Suprapubic skin (tissue), 4 donors: ENCODE measurements around the gene ODAD4. TPM values are rescaled to one million over a fixed set of nuclear protein-coding genes. Genes with fewer than 3 reads are reported as not detected.

ENCODE experiments used
- DNase-seq, 2 donors: peaks; one replicate each; pipeline ENCODE4 v3.0.0-alpha.2; 2019; ENCODE audit warnings: low spot score in 2 of 2
- H3K27ac ChIP-seq: fragments of 200-600 bp; sonication (generic); one replicate; pipeline ENCODE4 v1.5.1; 2019
- H3K27me3 ChIP-seq: fragments of 200-600 bp; sonication (generic); one replicate; pipeline ENCODE4 v1.5.1; 2019
- H3K36me3 ChIP-seq: fragments of 200-600 bp; sonication (generic); one replicate; pipeline ENCODE4 v1.5.1; 2019
- H3K4me1 ChIP-seq: fragments of 200-600 bp; sonication (generic); one replicate; pipeline ENCODE4 v1.5.1; 2019
- H3K4me3 ChIP-seq: fragments of 200-600 bp; sonication (generic); one replicate; pipeline ENCODE4 v1.5.1; 2019; ENCODE audit warnings: mild to moderate bottlenecking
- H3K9me3 ChIP-seq: fragments of 200-600 bp; sonication (generic); one replicate; pipeline ENCODE4 v1.5.1; 2019
- EP300 ChIP-seq: sonication (generic); formaldehyde crosslinking; IDR thresholded peaks from one replicate; pipeline ENCODE4 v1.6.1; 2017; ENCODE audit warnings: antibody characterized with exemption
- POLR2A ChIP-seq, 2 donors: fragments of 450-650 bp; IDR thresholded peaks; one replicate each; pipeline ENCODE4 v1.6.1; 2017; ENCODE audit warnings: antibody characterized with exemption in 2 of 2, mild to moderate bottlenecking in 2 of 2, moderate library complexity in 2 of 2
- POLR2AphosphoS5 ChIP-seq, 3 donors: sonication (generic); formaldehyde crosslinking; IDR thresholded peaks; one replicate each; pipeline ENCODE4 v1.6.1; 2017; ENCODE audit warnings: antibody characterized with exemption in 3 of 3
- WGBS: methylation state at CpG from one replicate; pipeline ENCODE4 v1.1.5; 2018; 5-methylcytosine and 5-hydroxymethylcytosine counted together
- total RNA-seq, 4 donors: library from RNA; depleted of rRNA; stranded (reverse); fragments of >200 nt; gene quantifications; one replicate each; pipeline ENCODE4 v1.1.0, GENCODE V29; 2016
- TF ChIP-seq, protein P1 (sequence below), 2 donors: fragments of 200-600 bp in 1 of 2; fragments of 450-650 bp in 1 of 2; sonication (generic) in 1 of 2; IDR thresholded peaks; one replicate each; pipeline ENCODE4 v1.5.1; 2016 to 2019; ENCODE audit warnings: antibody characterized with exemption in 2 of 2, mild to moderate bottlenecking in 1 of 2, moderate library complexity in 1 of 2

The ODAD4 gene
- total RNA-seq, 4 donors from 2014 or later, result 0.42 to 1.9 (median 1.3) TPM; not detected in 1

DNA sequence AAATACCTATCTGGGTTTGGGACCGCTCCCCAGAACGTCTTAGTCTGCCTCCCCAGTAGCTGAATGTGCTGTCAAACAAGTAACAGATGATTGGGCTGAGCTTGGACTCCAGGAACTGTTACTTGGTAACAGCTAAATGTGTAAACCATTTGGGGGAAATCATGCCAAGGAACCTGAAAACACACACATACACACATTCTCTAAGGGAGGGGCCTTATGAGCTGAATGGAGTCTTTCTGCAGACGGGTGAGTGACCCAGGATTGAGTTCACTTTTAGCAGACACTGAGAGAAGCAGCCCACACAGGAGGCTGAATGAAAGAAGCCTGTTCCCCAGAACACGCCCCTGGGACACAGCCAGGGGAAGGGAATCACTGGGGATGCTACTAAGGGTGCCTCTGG lies 13.2 kb upstream of the ODAD4 start:
- peaks cover 15% of the 10 kb centered on the region for H3K36me3 ChIP-seq
- peak overlapping the region; percentile 84 for H3K27ac ChIP-seq
- DNase-seq, result no peak

DNA sequence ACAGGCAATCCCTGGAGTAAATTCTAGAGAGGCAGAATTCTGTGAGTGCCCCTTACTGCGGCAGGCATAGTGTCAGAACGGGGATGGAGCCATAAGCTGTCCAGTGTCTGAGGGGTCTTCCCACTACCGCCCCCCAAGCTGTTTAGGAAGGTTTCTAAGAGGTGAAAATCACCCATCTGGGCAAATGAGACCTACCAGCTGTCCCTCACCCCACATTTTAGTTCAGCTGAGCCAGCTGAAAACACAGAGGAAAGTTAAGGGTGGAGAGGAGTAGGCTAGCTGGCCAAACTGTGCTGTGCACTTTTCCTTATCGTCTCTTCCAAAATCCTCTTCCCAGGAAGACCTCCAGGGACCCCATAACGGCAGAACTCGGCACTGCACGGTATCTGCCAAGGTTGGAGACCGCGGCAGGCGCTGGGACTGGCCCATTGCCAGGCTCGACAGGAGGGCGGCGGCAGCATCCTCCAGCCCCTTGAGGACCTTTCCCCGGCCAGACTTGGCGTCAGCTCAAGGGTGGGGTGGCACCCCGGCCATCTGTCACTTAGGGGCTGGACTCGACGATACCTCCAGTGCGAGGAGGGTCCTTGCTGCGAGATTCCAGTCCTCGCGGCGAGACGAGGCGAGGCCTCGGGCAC lies 12.6 kb upstream of the ODAD4 start:
- no peak for TF ChIP-seq POLR2AphosphoS5 (IDR thresholded peaks at IDR 0.05)
- TF ChIP-seq POLR2A (IDR thresholded peaks at IDR 0.05), result no peak
- TF ChIP-seq, protein P1, sequence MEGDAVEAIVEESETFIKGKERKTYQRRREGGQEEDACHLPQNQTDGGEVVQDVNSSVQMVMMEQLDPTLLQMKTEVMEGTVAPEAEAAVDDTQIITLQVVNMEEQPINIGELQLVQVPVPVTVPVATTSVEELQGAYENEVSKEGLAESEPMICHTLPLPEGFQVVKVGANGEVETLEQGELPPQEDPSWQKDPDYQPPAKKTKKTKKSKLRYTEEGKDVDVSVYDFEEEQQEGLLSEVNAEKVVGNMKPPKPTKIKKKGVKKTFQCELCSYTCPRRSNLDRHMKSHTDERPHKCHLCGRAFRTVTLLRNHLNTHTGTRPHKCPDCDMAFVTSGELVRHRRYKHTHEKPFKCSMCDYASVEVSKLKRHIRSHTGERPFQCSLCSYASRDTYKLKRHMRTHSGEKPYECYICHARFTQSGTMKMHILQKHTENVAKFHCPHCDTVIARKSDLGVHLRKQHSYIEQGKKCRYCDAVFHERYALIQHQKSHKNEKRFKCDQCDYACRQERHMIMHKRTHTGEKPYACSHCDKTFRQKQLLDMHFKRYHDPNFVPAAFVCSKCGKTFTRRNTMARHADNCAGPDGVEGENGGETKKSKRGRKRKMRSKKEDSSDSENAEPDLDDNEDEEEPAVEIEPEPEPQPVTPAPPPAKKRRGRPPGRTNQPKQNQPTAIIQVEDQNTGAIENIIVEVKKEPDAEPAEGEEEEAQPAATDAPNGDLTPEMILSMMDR (IDR thresholded peaks at IDR 0.05), result no peak
- TF ChIP-seq EP300, result no peak
- no peaks in the 10 kb centered on the region for H3K9me3 ChIP-seq
- H3K4me3 ChIP-seq, result peak overlapping the region; percentile 70
- peak overlapping the region; percentile 84 for H3K27ac ChIP-seq
- peaks cover 9% of the 10 kb centered on the region for H3K36me3 ChIP-seq
- H3K4me1 ChIP-seq, result peaks cover 46% of the 10 kb centered on the region
- 4% methylated on average over 20 of the region's 26 CpGs for WGBS
- peak; percentile 81 to 84 for DNase-seq
- H3K27me3 ChIP-seq, result no peaks in the 10 kb centered on the region

More for the DNA sequence above, 13.2 kb upstream of the ODAD4 start:
- 24% methylated on average over 4 of the region's 4 CpGs for WGBS
- Histone ChIP-seq H3K4me3 (peak overlapping the region; percentile 70), H3K27me3 (no peaks in the 10 kb centered on the region), H3K9me3 (no peaks in the 10 kb centered on the region), H3K4me1 (peaks cover 46% of the 10 kb centered on the region)
- TF ChIP-seq POLR2AphosphoS5 (IDR thresholded peaks at IDR 0.05), result peak in 1 of 3 donors; percentile 9
- TF ChIP-seq POLR2A (IDR thresholded peaks at IDR 0.05), result no peak

DNA sequence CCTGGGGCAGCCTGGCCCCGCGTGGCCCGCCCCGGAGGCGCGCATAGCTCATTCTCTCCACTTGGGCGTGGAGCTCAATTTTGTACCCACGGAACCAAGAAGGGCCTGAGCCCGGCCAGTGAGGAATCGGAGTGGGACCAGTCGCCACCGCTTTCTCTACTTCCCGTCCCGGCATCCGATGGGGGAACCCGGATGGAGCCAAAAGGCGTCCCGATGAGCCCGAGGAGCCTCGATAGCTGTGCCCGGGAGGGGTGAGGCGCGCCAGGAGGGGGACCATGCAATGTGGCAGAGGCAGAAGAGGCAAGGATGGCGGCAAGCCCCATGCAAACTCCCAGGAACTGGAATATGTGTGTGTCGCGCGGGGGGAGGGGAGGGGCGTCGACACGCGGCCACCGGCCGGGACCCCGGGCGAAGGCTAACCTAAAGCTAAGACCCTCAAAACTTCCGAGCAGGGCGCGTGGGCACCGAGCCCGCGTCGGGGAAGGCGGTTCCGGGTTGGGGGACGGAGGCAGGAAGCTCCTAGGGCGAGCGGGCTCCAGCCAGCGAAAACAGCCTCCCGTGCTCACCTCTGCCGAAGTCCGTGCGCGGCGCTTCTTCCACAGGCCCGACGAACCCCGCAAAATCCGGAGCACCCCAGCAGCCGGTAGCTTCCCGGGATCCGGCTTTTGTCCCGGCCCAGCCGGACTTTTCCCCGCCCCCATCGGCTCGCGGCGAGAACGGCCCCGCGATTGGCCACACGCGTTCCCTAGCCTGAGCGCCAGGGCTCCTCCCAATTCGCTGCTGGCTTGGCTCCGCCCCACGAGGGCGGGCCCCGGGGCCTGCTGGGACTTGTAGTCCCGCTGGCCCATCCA lies 11.9 kb upstream of the ODAD4 start, which contains the start of gene ACLY:
Gene ACLY, minus strand, starts transcription at position 638 of the 851 bp plus-strand sequence. CDS start 5,078 bp downstream, outside the sequence.
- H3K4me3 ChIP-seq, result peak within 1 kb of the TSS; percentile 70

DNA sequence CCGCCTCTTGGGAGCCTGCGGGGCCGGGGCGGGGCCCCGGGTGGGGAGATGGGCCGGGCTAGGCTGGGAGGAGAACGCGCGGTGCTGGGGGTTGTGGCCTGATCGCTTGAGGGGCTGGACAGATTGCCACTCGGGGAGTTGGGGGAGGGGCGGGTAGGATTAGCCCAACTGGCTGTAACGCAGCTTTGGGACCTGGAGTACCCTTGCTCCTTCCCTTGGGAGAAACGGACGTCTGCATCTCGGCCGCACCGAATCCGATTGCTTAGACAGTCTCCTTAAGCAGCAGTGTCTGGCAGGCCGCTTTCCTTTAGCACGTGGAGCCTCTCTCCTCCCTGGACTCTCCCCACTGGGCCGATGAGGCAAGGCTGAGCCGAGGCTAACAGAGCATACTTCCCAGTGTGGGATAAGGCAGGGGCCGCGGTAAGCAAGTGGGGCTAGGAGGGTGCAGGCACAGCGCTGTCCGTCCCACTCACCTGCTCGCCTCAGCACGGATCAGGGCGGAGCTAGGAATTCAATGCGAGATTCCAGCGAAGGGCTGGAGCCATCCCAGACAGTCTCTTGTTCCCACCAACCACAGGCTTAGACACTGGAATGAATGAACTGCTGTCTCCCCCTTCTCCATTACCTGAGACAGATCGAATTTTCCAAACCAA lies 11.1 kb upstream of the ODAD4 start:
- TF ChIP-seq EP300, result no peak
- TF ChIP-seq, protein P1 (IDR thresholded peaks at IDR 0.05), result no peak
- no peak for TF ChIP-seq POLR2AphosphoS5 (IDR thresholded peaks at IDR 0.05)
- no peak for TF ChIP-seq POLR2A (IDR thresholded peaks at IDR 0.05)
- H3K27me3 ChIP-seq, result no peaks in the 10 kb centered on the region
- peak overlapping the region; percentile 70 for H3K4me3 ChIP-seq
- H3K27ac ChIP-seq, result peak overlapping the region; percentile 84
- no peaks in the 10 kb centered on the region for H3K9me3 ChIP-seq
- WGBS, result 7% methylated on average over 14 of the region's 33 CpGs
- no peaks in the 10 kb centered on the region for H3K36me3 ChIP-seq
- DNase-seq, result peak in 1 of 2 donors; percentile 82
- H3K4me1 ChIP-seq, result peaks cover 40% of the 10 kb centered on the region

More for the DNA sequence above, 11.9 kb upstream of the ODAD4 start, which contains the start of gene ACLY:
- Histone ChIP-seq H3K4me1 (peaks cover 46% of the 10 kb centered on the region), H3K9me3 (no peaks in the 10 kb centered on the region), H3K36me3 (peaks cover 2% of the 10 kb centered on the region), H3K27me3 (no peaks in the 10 kb centered on the region), H3K27ac (peak within 1 kb of the TSS; percentile 84)
- TF ChIP-seq EP300 (no peak), POLR2AphosphoS5 (IDR thresholded peaks at IDR 0.05) (peak in 2 of 3 donors; percentile 32 to 35), POLR2A (IDR thresholded peaks at IDR 0.05) (peak in 1 of 2 donors; percentile 53)
- DNase-seq, result peak; percentile 97 to 98
- WGBS, result under 1% methylated on average over 17 of the region's 80 CpGs

DNA sequence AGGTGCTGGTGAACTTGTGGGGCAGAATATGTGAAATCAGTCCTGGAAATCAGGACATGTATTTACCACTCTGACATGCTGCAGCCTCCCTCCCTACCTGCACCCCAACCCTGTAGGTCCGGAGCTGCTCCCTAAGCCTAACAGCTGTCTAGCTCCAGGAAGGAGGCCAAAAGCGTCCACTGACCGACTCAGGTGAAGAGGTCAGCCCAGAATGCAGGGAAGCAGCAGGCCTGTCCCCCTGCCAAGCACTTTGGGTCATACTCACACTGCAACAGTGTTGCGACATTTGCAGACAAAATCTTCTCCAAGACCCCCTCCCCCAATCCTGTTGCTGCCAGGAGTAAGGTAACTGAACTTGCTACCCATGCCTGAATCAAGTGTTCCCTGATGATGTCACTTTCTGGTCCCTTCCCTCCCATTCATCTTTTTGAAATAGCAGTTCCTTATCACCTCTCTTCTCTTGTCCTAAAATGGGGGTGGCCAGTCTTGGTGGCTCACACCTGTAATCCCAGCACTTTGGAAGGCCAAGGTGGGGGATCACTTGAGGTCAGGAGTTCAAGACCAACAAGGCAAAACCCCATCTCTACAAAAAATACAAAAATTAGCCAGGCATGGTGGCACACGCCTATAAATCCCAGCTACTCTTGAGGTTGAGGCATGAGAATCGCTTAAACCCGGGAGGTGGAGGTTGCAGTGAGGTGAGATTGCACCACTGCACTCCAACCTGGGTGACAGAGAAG lies 10.4 kb upstream of the ODAD4 start:
- Histone ChIP-seq H3K9me3 (no peaks in the 10 kb centered on the region), H3K27me3 (no peaks in the 10 kb centered on the region), H3K4me1 (peaks cover 35% of the 10 kb centered on the region), H3K36me3 (no peaks in the 10 kb centered on the region), H3K27ac (peak overlapping the region; percentile 84), H3K4me3 (peak overlapping the region; percentile 70)
- 56% methylated on average over 7 of the region's 7 CpGs for WGBS
- DNase-seq, result no peak
- TF ChIP-seq EP300, result no peak
- TF ChIP-seq, protein P1 (IDR thresholded peaks at IDR 0.05), result no peak
- no peak for TF ChIP-seq POLR2AphosphoS5 (IDR thresholded peaks at IDR 0.05)
- TF ChIP-seq POLR2A (IDR thresholded peaks at IDR 0.05), result no peak
